ENCODE data around the gene SPINK8.
A peak's percentile ranks its signal among the peaks of the same experiment; 100 is the strongest.
"Not testable (repeated sequence)": the region's sequence is repeated elsewhere in the genome, so short reads cannot be mapped to it uniquely, and the experiment has no call there.

Gene SPINK8

DNA sequence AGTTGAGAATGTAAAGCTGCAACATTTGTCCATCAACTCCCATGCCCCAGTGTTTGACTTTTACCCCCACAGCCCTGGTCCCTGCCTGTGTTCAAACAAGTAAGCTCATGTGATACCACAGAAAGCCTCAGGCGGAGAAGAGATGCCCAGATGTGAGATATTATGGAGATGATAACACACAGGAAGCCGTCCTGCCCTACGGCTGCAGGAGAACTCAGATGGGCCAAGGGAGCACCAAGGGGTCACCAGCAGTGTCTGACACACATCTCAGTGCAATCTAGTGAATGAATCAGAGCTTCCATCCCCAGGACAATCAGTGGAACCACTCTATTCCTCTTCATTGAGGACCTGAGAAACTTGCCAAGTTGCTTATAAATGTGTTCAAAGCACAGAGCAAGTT, 14.0 kb upstream of the SPINK8 start:
- in situ Hi-C loops (cut with HindIII; ENCODE audit: low pct_unique_long_range_greater_than_20kb, low sequenced_read_pairs) = no loop called here
- no peak for TF ChIP-seq JUND (IDR thresholded peaks at IDR 0.05; ENCODE audit: low read depth)
- DNase-seq (ENCODE audit: low read depth in 1 of 2, low spot score in 1 of 2) = no peak

DNA sequence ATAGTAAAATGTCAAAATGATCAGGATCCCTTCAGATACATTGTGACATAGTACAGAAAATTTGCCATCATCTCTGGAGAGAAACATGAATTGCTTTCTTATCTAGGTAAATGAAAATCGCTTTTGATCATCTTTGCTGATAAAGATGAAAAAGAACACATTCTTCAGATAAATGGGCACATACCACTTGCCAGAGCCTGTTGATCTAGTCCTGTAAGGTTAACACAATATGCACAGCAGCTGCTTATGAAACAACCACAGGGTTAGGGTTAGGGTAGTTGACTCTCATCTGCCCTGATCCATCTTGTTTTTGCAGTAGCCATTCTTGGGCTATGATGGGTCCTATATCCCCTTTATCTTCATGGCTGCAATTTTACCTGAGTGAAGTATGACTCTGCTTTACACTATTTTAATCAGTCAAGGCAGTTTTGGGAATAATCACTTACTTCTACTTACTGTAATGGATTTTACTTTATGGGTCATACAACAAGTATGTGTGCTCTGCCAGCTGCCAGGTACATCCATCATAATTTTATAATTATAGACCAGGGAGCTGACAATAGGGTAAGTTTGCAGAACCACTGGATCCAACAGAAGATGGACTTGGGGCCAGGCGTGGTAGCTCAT, 12.6 kb upstream of the SPINK8 start:
- in situ Hi-C loops (cut with HindIII; ENCODE audit: low pct_unique_long_range_greater_than_20kb, low sequenced_read_pairs) = no loop called here
- TF ChIP-seq JUND (IDR thresholded peaks at IDR 0.05; ENCODE audit: low read depth) = no peak
- DNase-seq (ENCODE audit: low read depth in 1 of 2, low spot score in 1 of 2) = no peak

DNA sequence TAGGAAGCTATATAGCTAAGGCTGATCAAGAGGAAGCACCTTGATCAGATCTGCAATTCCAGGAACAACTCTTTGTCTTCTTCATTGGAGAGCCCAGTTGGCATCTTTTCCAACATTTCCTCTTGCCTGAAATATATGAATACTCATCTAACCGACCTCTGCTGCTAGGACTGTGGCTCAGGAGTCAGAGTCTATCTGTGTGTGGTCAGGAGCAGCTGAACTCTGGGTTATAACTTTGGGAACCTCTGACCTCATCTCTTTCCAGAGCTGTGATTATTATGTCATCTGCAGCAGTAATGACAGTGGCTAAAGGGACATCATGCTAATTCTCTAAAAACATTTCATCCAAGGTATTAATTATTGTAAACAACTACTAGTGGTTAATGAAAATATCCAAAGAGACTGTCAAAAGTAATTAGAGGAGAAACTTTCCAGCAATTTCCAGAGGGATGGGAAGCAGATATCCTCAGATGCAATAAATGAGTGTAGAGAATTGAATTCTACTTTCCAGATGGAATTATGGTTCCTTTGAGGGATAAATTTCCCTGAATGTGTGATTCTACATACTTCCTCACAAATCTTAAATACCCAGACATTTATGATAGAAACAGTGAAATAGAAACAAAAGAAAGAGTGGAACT, 11.5 kb upstream of the SPINK8 start:
- TF ChIP-seq JUND (IDR thresholded peaks at IDR 0.05; ENCODE audit: low read depth) = no peak
- DNase-seq (ENCODE audit: low read depth in 1 of 2, low spot score in 1 of 2) = no peak
- in situ Hi-C loops (cut with HindIII; ENCODE audit: low pct_unique_long_range_greater_than_20kb, low sequenced_read_pairs) = no loop called here

DNA sequence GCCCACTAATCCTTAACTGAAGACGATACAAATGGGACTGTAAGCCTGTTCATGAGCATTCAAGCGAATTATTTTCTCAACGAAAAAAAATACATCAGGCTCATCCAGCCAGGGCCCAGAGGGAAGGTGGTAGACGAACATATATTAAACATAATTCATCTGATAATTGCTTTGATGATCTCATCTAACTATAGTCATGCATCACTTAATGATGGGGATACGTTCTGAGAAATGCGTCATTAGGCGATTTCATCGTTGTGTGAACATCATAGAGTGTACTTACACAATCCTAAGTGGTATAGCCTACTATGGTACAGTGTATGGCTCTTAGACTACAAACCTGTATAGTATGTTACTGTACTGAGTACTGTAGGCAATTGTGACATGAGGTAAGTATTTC, 10.0 kb upstream of the SPINK8 start:
- in situ Hi-C loops (cut with HindIII; ENCODE audit: low pct_unique_long_range_greater_than_20kb, low sequenced_read_pairs) = no loop called here
- no peak for DNase-seq (ENCODE audit: low read depth in 1 of 2, low spot score in 1 of 2)
- no peak for TF ChIP-seq JUND (IDR thresholded peaks at IDR 0.05; ENCODE audit: low read depth)

DNA sequence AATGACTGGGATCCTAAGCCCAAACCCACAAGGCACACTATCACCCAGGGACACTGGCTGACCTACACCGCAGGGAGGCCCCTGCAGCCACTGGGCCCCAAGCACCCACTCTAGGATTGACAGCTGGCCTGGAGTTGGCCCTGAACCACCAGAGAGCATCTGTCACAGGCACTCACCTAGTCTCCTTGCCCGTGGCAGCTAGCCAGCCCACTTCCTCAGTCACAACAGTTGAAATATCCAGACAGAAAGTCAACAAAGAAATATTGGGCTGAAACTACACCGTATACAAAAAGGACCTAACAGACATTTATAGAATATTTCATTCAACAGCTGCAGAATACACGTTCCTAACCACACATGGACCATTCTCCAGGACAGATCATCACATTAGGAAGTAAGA, 5.2 kb upstream of the SPINK8 start:
- in situ Hi-C loops (cut with HindIII; ENCODE audit: low pct_unique_long_range_greater_than_20kb, low sequenced_read_pairs) = no loop called here
- no peak for DNase-seq (ENCODE audit: low read depth in 1 of 2, low spot score in 1 of 2)
- no peak for TF ChIP-seq JUND (IDR thresholded peaks at IDR 0.05; ENCODE audit: low read depth)

DNA sequence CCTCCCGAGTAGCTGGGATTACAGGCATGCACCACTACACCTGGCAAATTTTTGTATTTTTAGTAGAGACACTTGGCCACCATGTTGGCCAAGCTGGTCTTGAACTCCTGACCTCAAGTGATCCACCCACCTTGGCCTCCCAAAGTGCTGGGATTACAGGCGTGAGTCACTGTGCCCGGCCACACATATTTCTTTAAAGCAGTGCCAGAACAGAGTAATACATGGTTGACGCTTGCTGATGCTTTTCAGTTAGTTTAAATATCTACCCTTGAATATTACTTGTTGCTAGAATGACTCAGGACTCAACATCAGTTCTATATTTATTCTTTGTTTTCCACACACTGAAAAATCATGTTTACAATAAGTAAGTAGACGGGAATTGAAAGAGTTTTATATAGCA, 4.1 kb upstream of the SPINK8 start:
- in situ Hi-C loops (cut with HindIII; ENCODE audit: low pct_unique_long_range_greater_than_20kb, low sequenced_read_pairs); DNase-seq (ENCODE audit: low read depth in 1 of 2, low spot score in 1 of 2): not testable (repeated sequence)

DNA sequence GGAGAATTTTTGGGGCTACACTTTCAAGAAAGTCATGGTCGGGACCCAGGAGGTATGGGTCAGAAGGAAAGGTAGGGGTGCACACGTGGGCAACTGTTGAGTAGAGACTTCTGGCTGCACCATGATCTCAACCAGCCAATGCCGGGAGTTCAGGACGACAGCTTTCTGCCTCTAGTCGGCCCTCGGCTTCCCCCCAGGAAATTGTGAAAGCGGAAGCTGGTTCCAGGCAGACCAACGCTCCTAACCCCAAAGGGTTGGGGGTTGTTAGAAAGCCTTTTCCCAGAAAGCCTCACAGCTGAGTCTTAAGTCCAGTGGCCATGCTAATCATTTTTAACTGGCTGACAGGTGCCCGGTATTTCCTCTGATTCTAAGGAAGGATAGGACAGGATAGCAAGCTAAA, 1.8 kb upstream of the SPINK8 start:
- DNase-seq (ENCODE audit: low read depth in 1 of 2, low spot score in 1 of 2); in situ Hi-C loops (cut with HindIII; ENCODE audit: low pct_unique_long_range_greater_than_20kb, low sequenced_read_pairs): not testable (repeated sequence)

DNA sequence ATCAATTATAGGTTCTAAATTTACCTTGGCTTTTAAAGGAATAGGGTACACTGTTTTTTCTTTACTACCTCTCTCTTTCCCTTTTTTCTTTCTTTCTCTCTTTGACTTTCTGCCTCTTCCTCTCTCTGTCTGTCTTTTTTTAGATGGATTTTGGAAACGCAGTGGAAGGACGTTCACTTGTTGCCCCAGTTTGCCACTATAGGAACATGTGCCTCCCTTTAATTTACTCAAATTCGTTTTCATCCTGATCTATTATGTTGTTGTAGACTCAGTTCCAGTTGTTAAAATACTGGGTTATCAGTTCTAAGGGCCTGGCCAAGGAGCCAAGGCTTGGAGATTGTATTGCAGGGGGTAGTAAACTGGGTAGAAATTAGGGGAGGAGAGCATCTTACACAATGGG, 1.1 kb upstream of the SPINK8 start:
- DNase-seq (ENCODE audit: low read depth in 1 of 2, low spot score in 1 of 2) = no peak
- in situ Hi-C loops (cut with HindIII; ENCODE audit: low pct_unique_long_range_greater_than_20kb, low sequenced_read_pairs) = no loop called here
- TF ChIP-seq JUND (IDR thresholded peaks at IDR 0.05; ENCODE audit: low read depth) = no peak

DNA sequence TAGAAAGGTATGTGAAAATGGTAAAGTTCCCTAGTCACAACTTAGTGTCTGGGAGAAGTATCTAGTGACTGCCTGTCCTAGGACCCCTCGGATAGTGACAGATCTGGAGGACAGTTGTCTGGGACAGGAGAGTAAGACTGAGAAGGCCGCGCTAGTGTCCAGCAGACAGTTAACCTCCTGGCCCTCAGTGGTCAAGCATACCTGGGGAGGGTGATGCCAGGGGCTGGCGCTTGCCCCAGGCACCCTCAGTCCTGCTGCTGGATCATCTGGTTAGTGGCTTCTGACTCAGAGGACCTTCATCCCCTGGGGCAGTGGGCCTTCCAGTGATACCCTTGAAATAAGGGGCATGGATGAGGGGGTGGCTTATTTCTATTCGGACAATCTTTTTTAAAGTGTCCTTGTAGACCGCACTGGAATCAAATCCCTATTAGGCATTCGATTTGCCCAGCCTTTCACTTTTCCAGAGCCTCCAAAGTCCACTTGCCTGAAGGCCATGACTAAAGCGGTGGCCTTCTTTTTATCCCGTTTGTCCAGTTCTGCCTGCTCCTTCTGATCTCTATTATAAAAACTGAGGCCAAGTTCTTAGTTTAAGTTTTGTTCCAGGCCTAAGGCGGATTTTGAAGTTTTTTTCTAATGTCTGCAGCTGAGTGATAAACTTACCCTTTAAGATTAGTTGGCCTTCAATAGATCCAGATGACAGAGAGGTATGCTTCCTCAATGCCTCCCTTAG, 1.6 kb downstream of the SPINK8 start:
- DNase-seq (ENCODE audit: low read depth in 1 of 2, low spot score in 1 of 2) = peak in 1 of 2 experiments; percentile 63
- in situ Hi-C loops (cut with HindIII; ENCODE audit: low pct_unique_long_range_greater_than_20kb, low sequenced_read_pairs) = not testable (repeated sequence)

DNA sequence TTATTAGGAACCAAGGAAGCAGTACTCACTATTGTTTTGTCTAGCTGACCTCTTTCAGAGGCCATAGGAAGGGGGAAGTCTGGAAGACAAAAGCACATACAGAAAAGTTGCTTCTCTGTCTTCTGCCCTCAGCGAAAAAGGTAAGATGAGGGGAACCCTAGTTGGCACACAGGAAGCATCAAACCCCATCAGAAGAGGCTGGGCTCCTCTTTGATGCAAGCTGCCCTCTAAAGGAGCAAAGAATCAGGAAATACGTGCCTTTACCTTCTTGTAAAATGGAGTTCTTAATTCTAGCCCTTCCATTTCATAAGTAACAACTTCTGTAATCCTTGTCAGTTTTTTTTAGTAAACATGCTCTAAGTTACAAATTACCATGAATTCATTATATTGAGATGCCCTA, 12.5 kb downstream of the SPINK8 start:
- DNase-seq (ENCODE audit: low read depth in 1 of 2, low spot score in 1 of 2) = no peak
- TF ChIP-seq JUND (IDR thresholded peaks at IDR 0.05; ENCODE audit: low read depth) = no peak
- in situ Hi-C loops (cut with HindIII; ENCODE audit: low pct_unique_long_range_greater_than_20kb, low sequenced_read_pairs) = no loop called here

DNA sequence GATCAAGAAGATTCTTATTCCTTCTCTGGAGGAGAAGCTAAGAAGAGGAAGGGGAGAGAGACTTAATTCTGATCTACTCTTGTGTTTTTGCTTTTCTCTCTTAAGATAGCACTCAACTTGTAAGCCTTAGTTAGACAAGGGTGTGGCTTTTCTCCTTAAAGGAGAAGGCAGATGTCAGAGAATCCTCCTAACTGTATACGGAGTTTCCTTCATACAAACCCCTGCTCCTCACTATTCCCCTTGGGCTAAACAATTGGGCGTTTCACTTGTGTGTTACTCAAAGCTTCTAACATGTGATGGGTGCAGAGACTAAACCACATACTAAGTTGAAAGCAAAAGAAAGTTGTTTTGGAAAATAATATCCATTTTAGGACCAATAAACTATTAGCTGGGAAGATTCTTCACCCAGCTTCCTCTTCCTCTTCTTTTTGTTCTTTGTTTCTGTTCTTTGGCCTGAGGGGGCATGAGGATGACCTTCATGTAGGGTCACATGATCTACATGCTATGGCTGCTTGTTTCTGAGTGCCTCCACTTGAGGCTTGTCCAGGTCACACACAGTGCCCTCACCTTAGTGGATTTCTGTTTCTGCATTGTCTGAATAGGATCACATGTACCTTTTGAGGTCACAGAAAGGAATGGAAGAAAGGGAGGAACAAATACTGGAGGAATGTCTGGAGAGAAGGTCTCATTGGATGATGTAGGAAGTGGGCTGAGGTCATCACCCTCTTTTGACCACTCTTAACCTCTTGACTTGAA, 14.6 kb downstream of the SPINK8 start:
- no peak for TF ChIP-seq JUND (IDR thresholded peaks at IDR 0.05; ENCODE audit: low read depth)
- DNase-seq (ENCODE audit: low read depth in 1 of 2, low spot score in 1 of 2) = peak in 1 of 2 experiments; percentile 3
- in situ Hi-C loops (cut with HindIII; ENCODE audit: low pct_unique_long_range_greater_than_20kb, low sequenced_read_pairs) = no loop called here

DNA sequence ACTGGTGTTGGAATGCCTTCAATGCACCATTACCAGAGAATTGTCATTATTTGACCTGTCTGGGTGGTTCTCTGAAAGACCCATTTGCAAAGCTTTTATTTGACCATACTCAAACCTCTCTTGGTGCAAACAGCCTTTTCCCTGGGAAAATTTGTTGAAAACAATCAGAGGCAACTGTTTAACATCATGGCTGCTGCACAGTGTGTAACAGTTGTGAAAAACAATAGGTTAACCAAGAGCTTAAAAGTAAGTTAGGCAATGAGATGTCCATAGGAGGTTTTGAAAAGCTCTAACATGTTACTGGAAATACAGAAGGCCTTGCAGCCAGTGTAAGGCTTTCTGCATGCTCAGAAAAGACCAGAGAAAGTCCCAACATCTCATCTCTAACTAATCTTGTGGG, 18.9 kb downstream of the SPINK8 start:
- TF ChIP-seq JUND (IDR thresholded peaks at IDR 0.05; ENCODE audit: low read depth) = no peak
- in situ Hi-C loops (cut with HindIII; ENCODE audit: low pct_unique_long_range_greater_than_20kb, low sequenced_read_pairs) = no loop called here
- no peak for DNase-seq (ENCODE audit: low read depth in 1 of 2, low spot score in 1 of 2)
